K562 (cell line): ENCODE measurements around the gene GVQW3. TPM values are rescaled to one million over a fixed set of nuclear protein-coding genes. Genes with fewer than 3 reads are reported as not detected.

Experiments used
- AFF1 ChIP-seq, 2 experiments: fragments of 450-650 bp; IDR thresholded peaks; 2 replicates each; pipeline ENCODE4 v1.6.1; 2018; ENCODE audit warnings: mild to moderate bottlenecking in 2 of 2, low read depth in 1 of 2; ENCODE audit not compliant: partially characterized antibody in 2 of 2
- CEBPZ ChIP-seq: fragments of 150-350 bp; IDR thresholded peaks from 2 replicates; pipeline ENCODE4 v1.6.1; 2014; ENCODE audit warnings: low read depth, mild to moderate bottlenecking, low read length, borderline replicate concordance
- DMBX1 ChIP-seq: fragments of 250-450 bp; sonication (Bioruptor Pico); IDR thresholded peaks from 2 replicates; pipeline ENCODE4 v1.8.0; 2022; ENCODE audit warnings: inconsistent platforms, mild to moderate bottlenecking, moderate library complexity, borderline replicate concordance
- ELK1 ChIP-seq: sonication (generic); formaldehyde crosslinking; IDR thresholded peaks from 2 replicates; pipeline ENCODE4 v1.8.1; 2022; ENCODE audit warnings: missing genetic modification reagents
- ETV6 ChIP-seq, 3 experiments: fragments of 150-350 bp in 1 of 3; sonication (generic) in 1 of 3; formaldehyde crosslinking in 1 of 3; IDR thresholded peaks; 2 replicates each; pipeline versions ENCODE4 v1.6.1 to v1.8.0; 2014 to 2022; ENCODE audit warnings: borderline replicate concordance in 2 of 3, low read depth in 2 of 3, antibody characterized with exemption in 1 of 3, low read length in 1 of 3, mild to moderate bottlenecking in 1 of 3, missing genetic modification reagents in 1 of 3
- NFE2L1 ChIP-seq: fragments of 450-650 bp; IDR thresholded peaks from 2 replicates; pipeline ENCODE4 v1.6.1; 2016; ENCODE audit warnings: missing genetic modification characterization, low read depth, mild to moderate bottlenecking, missing compliant biosample characterization, moderate library complexity, borderline replicate concordance
- NFXL1 ChIP-seq: fragments of 450-650 bp; formaldehyde crosslinking; IDR thresholded peaks from 2 replicates; pipeline ENCODE4 v1.4.0; 2021; ENCODE audit warnings: mild to moderate bottlenecking
- PHF21A ChIP-seq: fragments of 450-650 bp; IDR thresholded peaks from 2 replicates; pipeline ENCODE4 v1.6.1; 2017; ENCODE audit warnings: low read depth, borderline replicate concordance
- SMAD4 ChIP-seq: fragments of 250-450 bp; sonication (Bioruptor Pico); conservative IDR thresholded peaks from 2 replicates; pipeline ENCODE4 v1.8.0; 2021; ENCODE audit warnings: inconsistent platforms, mild to moderate bottlenecking, moderate library complexity
- TRIM28 ChIP-seq: fragments of 450-650 bp; IDR thresholded peaks from 2 replicates; pipeline ENCODE4 v1.6.1; 2017
- ZNF174 ChIP-seq: fragments of 250-450 bp; sonication (Bioruptor Pico); IDR thresholded peaks from 2 replicates; pipeline ENCODE4 v1.4.0; 2020; ENCODE audit warnings: mild to moderate bottlenecking
- ZNF24 ChIP-seq: fragments of 450-650 bp; IDR thresholded peaks from 2 replicates; pipeline ENCODE4 v1.6.1; 2016
- ZNF280A ChIP-seq: fragments of 450-650 bp; IDR thresholded peaks from 2 replicates; pipeline ENCODE4 v1.6.1; 2018; ENCODE audit warnings: mild to moderate bottlenecking, low read depth; ENCODE audit not compliant: partially characterized antibody
- ZNF512 ChIP-seq: IDR thresholded peaks from 2 replicates; pipeline ENCODE4 v1.6.1; 2016; ENCODE audit warnings: missing genetic modification characterization, missing compliant biosample characterization
- polyA plus RNA-seq, 8 experiments: library from polyadenylated mRNA; depleted of rRNA in 4 of 8; stranded (reverse) in 5 of 8; unstranded in 3 of 8; fragments of >200 nt; fragmentation: Nextera tagmentation in 2 of 8; fragmentation: Illumina TruSeq in 1 of 8; extraction: Ambion mirVana in 2 of 8; extraction: Trizol in 1 of 8; gene quantifications; 2 replicates each; pipeline versions ENCODE4 v1.2.1 to v1.2.3, GENCODE V29; 2011 to 2014; ENCODE audit warnings: inconsistent platforms in 1 of 8, missing spikeins in 1 of 8
- total RNA-seq, 7 experiments: library from RNA; depleted of rRNA in 6 of 7; stranded (reverse); fragments of >200 nt in 6 of 7; fragmentation: Illumina TruSeq in 2 of 7; extraction: Trizol in 2 of 7; gene quantifications; 2 replicates each; pipeline versions ENCODE4 v1.2.1 to v1.2.3, GENCODE V29; 2011 to 2021; ENCODE audit warnings: low replicate concordance in 1 of 7

GVQW3 gene
- total and polyA plus RNA-seq, 9 of the 15 experiments (the other 6 are each of a cell fraction or from before 2014, with no cell fraction given) = 0.66 to 5.7 (median 2.1) TPM

- no peak for TF ChIP-seq ZNF512
- 0 out of 2 replicates have a peak, but pooled peaks have one; percentile 27 for TF ChIP-seq PHF21A
- no peak for TF ChIP-seq ZNF174 (CRISPR knock-in tag)
- no peak for TF ChIP-seq CEBPZ
- TF ChIP-seq ZNF24 = no peak
- no peak for TF ChIP-seq ZNF280A
- no peak for TF ChIP-seq NFXL1 (CRISPR knock-in tag)
- no peak for TF ChIP-seq TRIM28
- TF ChIP-seq ETV6 (IDR thresholded peaks at IDR 0.05; ENCODE audit: borderline replicate concordance in 1 of 2, low read depth in 2 of 2, low read length in 1 of 2) = no peak
- no peak for TF ChIP-seq ETV6 (CRISPR knock-in tag; IDR thresholded peaks at IDR 0.05; ENCODE audit: borderline replicate concordance)
- no peak; the same call in 1 of the 2 replicates for TF ChIP-seq SMAD4
- no peak for TF ChIP-seq ELK1 (CRISPR knock-in tag)
- 0 out of 2 replicates have a peak, but pooled peaks have one; percentile 19 for TF ChIP-seq DMBX1 (CRISPR knock-in tag)
- TF ChIP-seq AFF1 (IDR thresholded peaks at IDR 0.05; ENCODE audit: low read depth in 1 of 2, partially characterized antibody in 2 of 2) = no peak
- TF ChIP-seq NFE2L1 = no peak
Measured at GRCh38 chr11:76365038-76365679, 16.0 kb upstream of the GVQW3 start (continued).
